Measurements from ENCODE around the gene REL.
"Not testable (repeated sequence)": the region's sequence is repeated elsewhere in the genome, so short reads cannot be mapped to it uniquely, and the experiment has no call there.

Gene REL

DNA sequence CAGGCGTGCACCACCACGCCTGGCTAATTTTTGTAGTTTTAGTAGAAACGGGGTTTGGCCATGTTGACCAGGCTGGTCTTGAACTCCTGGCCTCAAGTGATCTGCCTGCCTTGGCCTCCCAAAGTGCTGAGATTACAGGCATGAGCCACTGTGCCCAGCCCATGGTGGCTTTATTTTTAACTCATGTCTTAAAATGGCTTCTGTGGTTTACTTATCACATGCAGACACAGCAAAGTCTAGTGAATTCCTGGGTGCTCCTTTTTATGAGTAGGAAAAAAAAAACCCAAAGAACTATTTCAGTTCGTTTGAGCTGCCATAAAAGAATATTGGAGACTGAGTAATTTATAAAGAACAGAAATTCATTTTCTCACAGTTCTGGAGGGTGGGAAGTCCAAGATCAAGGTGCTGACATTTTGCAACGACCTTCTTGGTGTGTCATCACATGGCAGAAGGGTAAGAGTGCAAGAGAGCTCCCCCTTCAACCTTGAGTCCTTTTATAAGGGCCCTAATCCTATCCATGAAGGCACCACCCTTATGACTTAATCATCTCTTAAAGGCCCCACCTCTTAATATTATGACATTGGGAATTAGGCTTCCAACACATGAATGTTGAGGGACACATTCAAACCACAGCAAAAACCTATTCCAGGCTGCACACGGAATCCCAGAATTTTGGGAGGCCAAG is 12.6 kb upstream of the REL start:
- no peak for DNase-seq

DNA sequence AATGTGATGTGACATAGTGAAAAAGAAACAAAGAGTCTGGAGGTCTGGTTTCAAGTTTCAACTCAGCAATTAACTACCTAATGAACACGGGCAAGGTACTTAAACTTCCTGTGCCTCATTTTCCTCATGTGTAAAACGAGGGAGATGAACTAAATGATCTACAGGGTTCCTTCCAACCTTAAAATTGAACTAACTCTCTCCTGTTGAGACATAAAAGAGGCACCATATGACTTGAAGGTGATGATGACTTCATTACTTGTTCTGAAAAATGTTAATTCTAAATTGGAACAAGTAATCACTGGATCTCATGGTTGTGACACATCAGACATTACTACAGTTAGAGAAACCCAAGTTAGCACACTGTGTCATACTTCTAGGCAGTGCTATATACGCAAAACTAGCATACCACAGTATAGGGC is 8.9 kb upstream of the REL start:
- DNase-seq = no peak

GRCh38 chr2:60873381-60873780 is 8.0 kb upstream of the REL start:
- DNase-seq = no peak

- DNase-seq = no peak
Measured at GRCh38 chr2:60875520-60875919, 5.9 kb upstream of the REL start.

GRCh38 chr2:60880643-60881046 is 729 bp upstream of the REL start:
- no peak for DNase-seq

GRCh38 chr2:60882971-60883753 is 1.8 kb downstream of the REL start:
- DNase-seq = no peak

DNA sequence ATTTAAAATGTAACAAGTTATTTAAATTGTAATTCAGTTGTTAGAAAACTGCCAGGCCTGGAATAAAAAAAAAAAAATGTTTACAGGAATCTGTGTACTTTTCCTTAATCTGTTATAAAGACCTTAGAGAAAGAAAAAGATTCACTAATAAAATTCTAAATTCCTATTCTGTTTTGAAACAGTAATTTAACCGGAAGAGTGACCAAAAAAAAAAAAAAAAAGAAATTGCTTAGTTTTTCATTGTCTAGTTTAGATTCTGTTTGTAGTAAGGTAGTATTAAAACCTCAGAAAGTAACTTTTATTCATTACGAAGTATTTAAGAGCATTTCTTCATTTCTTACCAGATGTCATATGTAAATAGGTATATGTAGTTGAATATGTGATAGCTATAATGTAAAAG is 2.5 kb downstream of the REL start:
- DNase-seq = no peak

DNA sequence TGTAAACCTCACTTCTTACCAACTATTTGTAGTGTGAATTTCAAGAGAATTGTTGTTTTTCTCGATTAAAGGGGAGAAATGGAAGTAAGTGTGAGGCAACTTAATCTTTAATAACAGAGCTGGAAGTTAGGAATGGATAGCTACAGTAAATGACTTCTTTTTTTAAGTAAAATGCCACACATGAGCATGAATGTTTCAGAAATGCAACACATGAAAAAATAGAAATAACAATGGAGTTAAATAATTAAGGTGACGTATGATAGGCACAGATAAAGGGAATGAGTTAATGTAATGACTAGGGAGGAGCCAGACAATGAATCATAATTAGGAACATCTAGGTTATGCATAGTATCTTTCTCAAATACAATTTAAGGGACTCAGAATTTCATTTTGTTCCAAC is 3.4 kb downstream of the REL start:
- DNase-seq = no peak

GRCh38 chr2:60885683-60886082 is 4.3 kb downstream of the REL start:
- DNase-seq = no peak

DNA sequence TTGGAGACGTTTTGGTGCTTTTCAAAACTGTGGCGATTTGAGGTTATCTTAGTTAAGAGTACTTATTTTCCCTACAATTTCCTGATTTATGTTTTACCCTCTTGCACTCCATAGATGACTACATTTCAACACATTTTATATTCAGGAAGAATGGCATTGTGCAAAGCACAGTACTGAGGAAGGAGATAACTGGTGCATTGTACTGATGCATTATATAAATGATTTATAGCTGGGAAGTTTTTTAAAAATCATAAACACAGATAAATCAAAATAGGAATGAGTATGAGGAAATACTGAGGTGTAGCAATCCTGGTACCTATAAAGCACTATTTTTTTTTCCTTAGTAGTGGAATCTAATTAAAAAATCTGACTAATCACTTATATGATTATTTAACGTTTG is 5.6 kb downstream of the REL start:
- DNase-seq = no peak

GRCh38 chr2:60888853-60889252 is 7.5 kb downstream of the REL start:
- no peak for DNase-seq

DNA sequence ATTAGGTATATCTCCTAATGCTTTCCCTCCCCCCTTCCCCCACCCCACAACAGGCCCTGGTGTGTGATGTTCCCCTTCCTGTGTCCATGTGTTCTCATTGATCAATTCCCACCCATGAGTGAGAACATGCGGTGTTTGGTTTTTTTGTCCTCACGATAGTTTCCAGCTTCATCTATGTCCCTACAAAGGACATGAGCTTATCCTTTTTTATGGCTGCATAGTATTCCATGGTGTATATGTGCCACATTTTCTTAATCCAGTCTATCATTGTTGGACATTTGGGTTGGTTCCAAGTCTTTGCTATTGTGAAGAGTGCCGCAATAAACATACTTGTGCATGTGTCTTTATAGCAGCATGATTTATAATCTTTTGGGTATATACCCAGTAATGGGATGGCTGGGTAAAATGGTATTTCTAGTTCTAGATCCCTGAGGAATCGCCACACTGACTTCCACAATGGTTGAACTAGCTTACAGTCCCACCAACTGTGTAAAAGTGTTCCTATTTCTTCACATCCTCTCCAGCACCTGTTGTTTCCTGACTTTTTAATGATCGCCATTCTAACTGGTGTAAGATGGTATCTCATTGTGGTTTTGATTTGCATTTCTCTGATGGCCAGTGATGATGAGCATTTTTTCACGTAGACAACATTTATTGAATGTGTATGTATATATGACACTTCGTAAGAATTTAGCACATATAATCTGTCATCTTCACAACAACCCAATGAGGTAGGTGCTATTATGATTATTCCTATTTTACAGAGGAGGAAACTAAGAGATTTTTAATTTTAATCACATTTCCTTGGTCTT is 8.4 kb downstream of the REL start:
- not testable (repeated sequence) for DNase-seq

DNA sequence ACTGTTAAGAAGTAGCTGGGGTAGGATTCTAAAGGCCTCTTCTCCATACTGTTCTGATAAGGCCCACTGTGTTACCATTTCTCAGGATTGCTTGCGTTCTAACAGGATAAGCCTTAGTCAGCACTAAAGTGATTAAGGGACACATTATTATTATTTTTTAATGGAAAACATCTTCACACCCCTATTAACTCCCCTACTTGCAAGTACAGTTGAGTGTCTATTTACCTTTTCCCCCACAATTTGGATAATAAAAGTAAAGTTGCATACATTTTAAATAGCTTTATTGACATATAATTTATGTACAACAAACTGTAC is 9.0 kb downstream of the REL start:
- DNase-seq = no peak

DNA sequence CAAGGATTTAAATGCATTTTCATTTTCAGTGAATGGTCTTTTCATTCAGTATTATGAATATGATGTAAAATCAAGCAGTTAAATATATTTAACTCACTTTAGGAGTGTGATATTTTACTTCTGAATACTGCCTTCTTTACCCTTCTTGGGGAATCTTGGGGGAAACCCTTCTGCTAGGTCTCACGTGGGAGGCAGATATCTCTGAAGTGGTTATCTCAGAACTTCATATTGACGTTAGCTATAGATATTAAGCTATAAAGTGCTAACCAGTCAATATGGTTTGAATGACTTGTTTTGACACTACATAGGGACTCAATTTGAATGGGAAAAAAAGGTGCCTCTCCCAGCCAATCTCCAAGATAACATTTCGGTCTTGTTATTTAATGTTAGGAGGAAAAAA is 9.8 kb downstream of the REL start:
- no peak for DNase-seq

DNA sequence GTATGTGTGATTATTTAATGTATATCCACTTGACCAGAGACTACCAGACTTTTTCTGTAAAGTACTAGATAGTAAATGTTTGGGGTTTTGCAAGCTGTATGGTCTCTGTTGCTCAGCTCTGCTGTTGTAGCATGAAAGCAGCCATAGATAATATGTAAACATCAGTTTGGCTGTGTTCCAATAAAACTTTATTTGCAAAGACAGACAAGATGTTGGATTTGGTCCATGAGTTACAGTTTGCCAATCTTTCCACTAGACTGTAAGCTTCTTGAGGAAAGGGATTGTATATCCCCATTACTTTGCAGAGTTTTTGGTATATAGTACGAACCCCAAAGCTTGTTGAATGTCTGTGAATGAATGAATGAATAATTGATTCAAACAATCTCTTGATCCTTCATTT is 17.2 kb downstream of the REL start:
- DNase-seq = no peak

DNA sequence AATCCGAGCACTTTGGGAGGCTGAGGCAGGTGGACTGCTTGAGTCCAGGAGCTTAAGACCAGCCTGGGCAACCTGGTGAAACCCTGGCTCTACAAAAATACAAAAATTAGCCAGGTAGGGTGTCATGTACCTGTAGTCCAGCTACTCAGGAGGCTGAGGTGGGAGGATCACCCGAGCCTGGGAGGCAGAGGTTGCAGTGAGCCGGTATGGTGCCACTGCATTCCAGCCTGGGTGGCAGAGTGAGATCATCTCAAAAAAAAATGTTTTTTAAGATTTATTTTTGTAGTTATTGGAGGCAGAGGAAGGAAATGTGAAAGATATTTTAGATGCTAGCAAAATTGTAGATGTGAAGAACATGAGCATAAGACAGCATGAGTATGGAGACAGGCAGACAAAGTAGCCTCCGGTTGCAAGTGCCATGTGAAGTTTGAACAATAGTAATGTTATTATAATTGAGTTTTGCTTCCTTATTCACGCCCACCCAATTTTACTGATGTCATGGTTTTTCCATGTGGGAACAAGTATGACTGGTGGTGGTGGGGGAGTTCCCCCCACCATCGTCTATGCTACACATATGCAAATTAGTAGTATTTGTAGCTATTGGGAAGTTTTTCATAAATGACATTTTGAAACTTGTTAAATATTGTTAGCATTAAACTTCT is 18.0 kb downstream of the REL start:
- no peak for DNase-seq

GRCh38 chr2:60899892-60900249 is 18.5 kb downstream of the REL start:
- no peak for DNase-seq

- not testable (repeated sequence) for DNase-seq
Measured at GRCh38 chr2:60901296-60901695, 19.9 kb downstream of the REL start.

DNA sequence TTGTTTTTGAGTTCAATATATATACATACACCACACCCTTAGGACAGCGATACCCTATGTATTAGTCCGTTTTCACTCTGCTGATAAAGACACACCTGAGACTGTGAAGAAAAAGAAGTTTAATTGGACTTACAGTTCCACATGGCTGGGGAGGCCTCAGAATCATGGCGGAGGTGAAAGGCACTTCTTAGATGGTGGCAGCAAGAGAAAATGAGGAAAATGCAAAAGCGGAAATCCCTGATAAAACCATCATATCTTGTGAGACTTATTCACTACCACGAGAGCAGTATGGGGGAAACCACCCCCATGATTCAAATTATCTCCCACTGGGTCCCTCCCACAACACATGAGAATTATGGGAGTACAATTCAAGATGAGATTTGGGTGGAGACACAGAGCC is 24.5 kb downstream of the REL start:
- DNase-seq = not testable (repeated sequence)

DNA sequence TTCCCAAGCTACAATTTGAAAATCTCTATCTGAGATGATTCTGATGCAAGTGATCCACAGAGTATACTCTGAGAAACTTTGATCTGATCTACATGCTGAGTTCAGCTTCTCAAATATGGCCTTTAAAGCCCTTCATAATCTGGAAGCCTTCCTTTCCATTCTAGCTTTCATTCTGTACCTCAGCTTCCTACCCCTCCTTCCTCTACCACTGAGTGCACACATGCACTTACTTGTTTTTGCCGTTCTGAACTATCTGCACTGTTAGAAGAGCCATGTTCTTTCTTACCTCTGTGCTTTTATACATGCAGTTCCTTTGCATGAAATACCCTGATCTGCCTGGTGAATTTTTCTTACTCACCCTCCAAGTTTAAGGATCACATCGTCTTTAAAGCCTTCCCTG is 25.0 kb downstream of the REL start:
- DNase-seq = no peak

DNA sequence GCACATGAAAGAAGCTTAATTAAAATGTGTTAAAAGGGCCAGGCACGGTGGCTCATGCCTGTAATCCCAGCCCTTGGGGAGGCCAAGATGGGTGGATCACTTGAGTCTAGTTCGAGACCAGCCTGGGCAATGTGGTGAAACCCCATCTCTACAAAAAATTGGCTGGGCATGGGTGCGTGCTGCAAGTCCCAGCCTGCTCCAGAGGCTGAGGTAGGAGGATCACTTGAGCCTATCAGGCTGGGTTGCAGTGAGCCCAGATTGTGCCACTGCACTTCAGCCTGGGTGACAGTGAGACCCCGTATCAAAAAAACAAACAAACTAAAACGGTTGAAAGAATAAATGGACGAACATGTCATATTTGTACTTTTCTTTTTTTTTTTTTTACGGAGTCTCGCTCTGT is 26.0 kb downstream of the REL start:
- DNase-seq = no peak

DNA sequence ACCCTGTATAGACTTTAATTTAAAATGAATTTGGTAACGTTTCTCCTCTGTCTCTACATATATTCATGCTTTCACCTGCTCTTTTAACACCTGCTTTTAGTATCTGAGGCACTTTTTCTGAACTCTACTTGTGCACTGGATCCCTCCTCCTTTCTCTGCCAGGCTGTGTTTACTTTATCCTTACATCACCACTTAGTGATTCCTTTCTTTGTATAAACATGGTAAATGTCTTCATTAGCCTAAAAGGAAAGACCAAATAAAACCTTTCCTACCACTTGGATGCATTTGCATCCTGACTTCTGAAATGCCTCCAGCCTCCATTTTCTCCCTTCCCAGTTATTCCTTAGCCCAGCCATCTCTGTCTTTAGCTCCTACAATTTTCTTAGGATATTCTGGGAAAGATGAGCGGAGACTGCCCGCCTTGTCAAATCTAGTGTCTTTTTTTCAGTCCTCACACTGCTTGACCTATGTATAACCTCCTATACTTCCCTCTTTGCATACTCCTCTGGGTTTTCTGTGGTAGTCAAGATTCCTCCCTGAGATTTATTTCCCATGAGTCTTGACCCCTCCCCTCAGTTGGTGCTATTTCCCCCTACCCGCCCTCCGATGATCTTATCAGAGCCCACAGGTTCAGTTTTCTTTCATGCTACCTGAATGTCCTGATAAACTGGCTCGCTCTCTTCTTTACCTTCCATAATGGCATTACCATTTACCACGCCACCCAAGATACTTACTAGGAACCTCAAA is 44.8 kb downstream of the REL start:
- no peak for DNase-seq

Measured in DMS 273 treated with DMSO at 0.1 percent for 48 hours (cell line).